Measurements from ENCODE around the gene USP48. TPM values are rescaled to one million over a fixed set of nuclear protein-coding genes. Genes with fewer than 3 reads are reported as not detected.

Gene USP48
- total RNA-seq, 1 experiment from 2014 or later = 60.9 TPM

- H3K4me1 ChIP-seq = peaks cover 11% of the 10 kb centered on the region
- H3K36me3 ChIP-seq = peaks cover 65% of the 10 kb centered on the region
- no peak overlapping the region for H3K4me3 ChIP-seq
- DNase-seq = no peak
- H3K27me3 ChIP-seq = no peaks in the 10 kb centered on the region
- H3K27ac ChIP-seq = no peak overlapping the region
- H3K9me3 ChIP-seq (replicated peaks) = 0 out of 2 replicates have a peak, but pooled peaks cover 2% of the 10 kb centered on the region
Measured at GRCh38 chr1:21821385-21822019, 38.6 kb upstream of the USP48 start.

DNA sequence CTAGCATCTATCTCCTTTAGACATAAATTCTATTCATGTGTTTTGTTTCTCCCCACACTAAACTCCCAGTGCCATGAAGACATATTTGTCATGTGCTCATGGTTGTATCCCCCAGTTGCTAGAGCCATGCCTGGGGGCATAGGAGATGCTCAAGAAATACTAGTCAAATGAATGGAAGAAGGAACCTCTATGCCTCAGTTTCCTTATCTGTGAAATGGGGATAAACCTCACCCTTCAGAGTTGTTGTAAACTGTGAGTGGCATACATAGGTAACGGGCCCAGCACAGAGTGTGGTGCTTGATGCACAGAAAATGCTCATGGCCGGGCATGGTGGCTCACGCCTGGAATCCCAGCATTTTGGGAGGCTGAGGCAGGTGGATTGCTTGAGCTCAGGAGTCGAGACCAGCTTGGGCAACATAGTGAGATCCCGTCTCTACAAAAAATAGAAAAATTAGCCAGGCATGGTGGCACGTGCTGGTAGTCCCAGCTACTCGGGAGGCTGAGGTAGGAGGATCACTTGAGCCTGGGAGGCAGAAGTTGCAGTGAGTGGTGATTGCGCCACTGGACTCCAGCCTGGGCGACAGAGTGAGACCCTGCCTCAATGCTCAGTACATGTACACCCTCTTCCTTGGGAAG, 37.8 kb upstream of the USP48 start:
- Histone ChIP-seq H3K27me3 (no peaks in the 10 kb centered on the region), H3K9me3 (replicated peaks) (0 out of 2 replicates have a peak, but pooled peaks cover 2% of the 10 kb centered on the region), H3K27ac (no peak overlapping the region), H3K4me1 (peaks cover 18% of the 10 kb centered on the region), H3K4me3 (no peak overlapping the region), H3K36me3 (peaks cover 58% of the 10 kb centered on the region)
- DNase-seq = no peak

- H3K27ac ChIP-seq = no peak overlapping the region
- no peaks in the 10 kb centered on the region for H3K27me3 ChIP-seq
- 0 out of 2 replicates have a peak, but pooled peaks cover 2% of the 10 kb centered on the region for H3K9me3 ChIP-seq (replicated peaks)
- peaks cover 39% of the 10 kb centered on the region for H3K36me3 ChIP-seq
- peaks cover 20% of the 10 kb centered on the region for H3K4me1 ChIP-seq
- peak; percentile 46 to 69 for DNase-seq
- no peak overlapping the region for H3K4me3 ChIP-seq
Measured at GRCh38 chr1:21818656-21819055, 35.7 kb upstream of the USP48 start.

DNA sequence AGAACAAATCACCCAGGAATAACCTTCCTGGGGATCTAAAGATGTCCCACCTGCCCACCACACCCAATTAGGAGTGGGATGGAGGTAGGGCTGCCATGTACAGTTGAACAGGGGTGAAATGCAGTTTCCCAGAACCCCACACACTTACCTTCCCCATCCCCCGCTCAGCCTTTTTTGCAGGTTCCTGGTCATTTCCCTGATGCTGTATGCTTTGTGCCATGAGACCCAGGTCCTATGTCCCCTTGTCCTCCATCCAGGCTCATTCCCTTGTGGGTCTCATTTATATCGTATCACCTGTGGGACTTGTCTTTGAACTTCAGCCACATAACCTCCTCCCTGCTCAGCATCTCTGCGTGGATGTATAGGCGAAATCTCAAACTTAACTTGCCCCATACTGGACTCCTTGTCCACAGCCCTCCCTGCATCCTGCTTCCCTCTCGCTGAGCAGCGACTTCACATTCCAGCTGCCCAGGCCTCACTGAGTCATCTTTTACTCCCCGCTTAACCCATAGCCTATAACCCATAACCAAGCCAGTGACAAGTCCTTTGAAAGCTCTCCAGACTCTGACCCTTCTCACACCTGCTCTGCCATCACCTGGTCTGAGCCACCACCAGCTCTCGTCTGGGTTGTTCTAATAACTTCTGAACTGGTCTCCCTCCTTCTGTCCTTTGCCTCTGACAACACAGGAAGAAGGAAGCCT, 33.8 kb upstream of the USP48 start:
- peak; percentile 51 to 60 for DNase-seq
- Histone ChIP-seq H3K4me1 (peaks cover 20% of the 10 kb centered on the region), H3K27me3 (no peaks in the 10 kb centered on the region), H3K4me3 (no peak overlapping the region), H3K36me3 (peaks cover 22% of the 10 kb centered on the region), H3K9me3 (replicated peaks) (0 out of 2 replicates have a peak, but pooled peaks cover 2% of the 10 kb centered on the region), H3K27ac (peak overlapping the region; percentile 8)

DNA sequence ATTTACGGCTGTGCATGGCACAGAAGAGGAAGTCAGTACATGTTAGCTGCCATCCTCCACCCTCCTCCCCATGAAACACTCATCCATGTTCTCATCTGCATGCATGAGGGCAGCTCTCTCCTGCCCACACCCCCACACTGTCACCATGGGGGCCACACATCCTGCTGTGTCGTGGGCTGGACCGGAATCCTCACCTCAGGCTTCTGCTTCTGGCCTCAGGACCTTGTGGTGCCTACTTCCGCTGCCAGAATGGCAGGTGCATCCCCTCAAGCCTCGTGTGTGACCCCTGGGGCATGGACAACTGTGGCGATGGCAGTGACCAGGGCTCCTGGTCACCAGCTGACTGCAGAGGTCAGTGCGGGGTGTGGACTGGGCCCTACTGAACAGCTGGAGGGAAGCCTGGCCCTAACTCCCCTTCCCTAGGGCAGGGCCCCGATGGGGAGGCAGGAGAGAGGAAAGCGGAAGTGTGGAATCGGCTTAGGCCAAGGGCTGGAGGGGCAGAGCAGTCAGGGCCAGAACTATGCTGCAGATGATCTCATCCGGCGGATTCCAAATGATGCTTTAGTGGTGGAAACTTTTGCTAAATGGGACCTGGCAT, 32.9 kb upstream of the USP48 start:
- Histone ChIP-seq H3K4me3 (no peak overlapping the region), H3K36me3 (peaks cover 12% of the 10 kb centered on the region), H3K9me3 (replicated peaks) (no peaks in the 10 kb centered on the region), H3K4me1 (peaks cover 20% of the 10 kb centered on the region), H3K27me3 (no peaks in the 10 kb centered on the region), H3K27ac (peak overlapping the region; percentile 8)
- peak; percentile 56 to 57 for DNase-seq

- Histone ChIP-seq H3K27ac (no peak overlapping the region), H3K27me3 (no peaks in the 10 kb centered on the region), H3K4me3 (no peak overlapping the region), H3K36me3 (peaks cover 8% of the 10 kb centered on the region), H3K9me3 (replicated peaks) (no peaks in the 10 kb centered on the region), H3K4me1 (peaks cover 20% of the 10 kb centered on the region)
- DNase-seq = no peak
Measured at GRCh38 chr1:21814981-21815582, 32.1 kb upstream of the USP48 start.

DNA sequence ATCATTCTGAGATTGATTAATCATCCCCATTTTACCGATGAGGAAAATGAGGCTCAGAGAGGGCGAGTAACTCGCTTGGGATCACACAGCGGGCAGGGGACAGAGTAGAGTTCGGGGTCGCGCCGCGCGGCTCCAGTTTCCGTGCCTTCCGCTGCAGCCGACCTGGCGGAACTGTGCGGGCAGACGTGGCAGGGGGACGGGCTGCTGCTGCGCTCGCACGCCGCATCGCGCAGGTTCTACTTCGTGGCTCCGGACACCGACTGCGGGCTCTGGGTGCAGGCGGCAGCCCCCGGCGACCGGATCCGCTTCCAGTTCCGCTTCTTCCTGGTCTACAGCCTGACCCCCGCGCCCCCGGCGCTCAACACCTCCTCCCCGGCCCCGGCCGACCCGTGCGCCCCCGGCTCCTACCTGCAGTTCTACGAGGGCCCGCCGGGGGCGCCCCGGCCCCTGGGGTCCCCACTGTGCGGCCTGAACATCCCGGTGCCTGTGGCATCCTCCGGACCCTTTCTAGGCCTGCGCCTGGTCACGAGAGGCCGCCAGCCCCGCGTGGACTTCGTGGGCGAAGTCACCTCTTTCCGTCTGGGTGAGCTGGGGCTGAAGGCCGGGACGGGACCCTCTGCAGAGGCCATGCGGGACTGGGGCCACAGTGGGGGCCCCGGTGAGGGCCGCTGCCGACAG, 31.4 kb upstream of the USP48 start:
- H3K4me3 ChIP-seq = no peak overlapping the region
- no peak for DNase-seq
- H3K27ac ChIP-seq = no peak overlapping the region
- peaks cover 8% of the 10 kb centered on the region for H3K36me3 ChIP-seq
- H3K4me1 ChIP-seq = peaks cover 20% of the 10 kb centered on the region
- no peaks in the 10 kb centered on the region for H3K9me3 ChIP-seq (replicated peaks)
- no peaks in the 10 kb centered on the region for H3K27me3 ChIP-seq

GRCh38 chr1:21813542-21813941, 30.6 kb upstream of the USP48 start:
- H3K4me1 ChIP-seq = peaks cover 20% of the 10 kb centered on the region
- H3K27me3 ChIP-seq = no peaks in the 10 kb centered on the region
- no peak overlapping the region for H3K27ac ChIP-seq
- no peak overlapping the region for H3K4me3 ChIP-seq
- H3K36me3 ChIP-seq = peaks cover 4% of the 10 kb centered on the region
- no peaks in the 10 kb centered on the region for H3K9me3 ChIP-seq (replicated peaks)
- no peak for DNase-seq

- Histone ChIP-seq H3K9me3 (replicated peaks) (no peaks in the 10 kb centered on the region), H3K4me3 (no peak within 1 kb of the TSS), H3K36me3 (no peaks in the 10 kb centered on the region), H3K27me3 (no peaks in the 10 kb centered on the region), H3K27ac (no peak within 1 kb of the TSS), H3K4me1 (peaks cover 11% of the 10 kb centered on the region)
- DNase-seq = no peak
Measured at GRCh38 chr1:21811875-21812305, 28.9 kb upstream of the USP48 start, which contains the start of gene LDLRAD2. Gene LDLRAD2 (plus strand): TSS chr1:21812265. CDS start chr1:21812452, 187 bp downstream.

DNA sequence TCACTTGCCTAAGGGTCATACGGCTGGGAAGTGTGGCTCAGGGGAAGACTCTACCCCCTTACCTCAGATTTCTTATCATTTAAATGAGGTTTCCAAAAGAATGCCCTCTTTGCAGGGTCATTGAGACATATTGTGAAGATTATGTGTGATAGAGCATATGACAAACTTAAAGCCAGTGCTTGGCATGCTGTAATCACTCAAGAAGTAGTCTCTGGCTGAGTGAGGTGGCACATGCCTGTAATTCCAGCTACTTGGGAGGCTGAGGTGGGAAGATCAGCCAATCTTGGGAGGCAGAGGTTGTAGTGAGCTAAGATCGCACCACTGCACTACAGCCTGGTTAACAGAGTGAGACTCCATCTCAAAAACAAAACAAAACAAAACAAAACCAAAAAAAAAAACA, 21.6 kb upstream of the USP48 start:
- Histone ChIP-seq H3K36me3 (no peaks in the 10 kb centered on the region), H3K9me3 (replicated peaks) (no peaks in the 10 kb centered on the region), H3K4me3 (no peak overlapping the region), H3K27ac (no peak overlapping the region), H3K27me3 (0 out of 2 replicates have a peak, but pooled peaks cover 3% of the 10 kb centered on the region), H3K4me1 (no peaks in the 10 kb centered on the region)
- no peak for DNase-seq

- no peaks in the 10 kb centered on the region for H3K4me1 ChIP-seq
- no peak overlapping the region for H3K4me3 ChIP-seq
- H3K9me3 ChIP-seq (replicated peaks) = no peaks in the 10 kb centered on the region
- H3K27me3 ChIP-seq = no peaks in the 10 kb centered on the region
- DNase-seq = no peak
- no peaks in the 10 kb centered on the region for H3K36me3 ChIP-seq
- no peak overlapping the region for H3K27ac ChIP-seq
Measured at GRCh38 chr1:21801100-21801499, 18.2 kb upstream of the USP48 start.

DNA sequence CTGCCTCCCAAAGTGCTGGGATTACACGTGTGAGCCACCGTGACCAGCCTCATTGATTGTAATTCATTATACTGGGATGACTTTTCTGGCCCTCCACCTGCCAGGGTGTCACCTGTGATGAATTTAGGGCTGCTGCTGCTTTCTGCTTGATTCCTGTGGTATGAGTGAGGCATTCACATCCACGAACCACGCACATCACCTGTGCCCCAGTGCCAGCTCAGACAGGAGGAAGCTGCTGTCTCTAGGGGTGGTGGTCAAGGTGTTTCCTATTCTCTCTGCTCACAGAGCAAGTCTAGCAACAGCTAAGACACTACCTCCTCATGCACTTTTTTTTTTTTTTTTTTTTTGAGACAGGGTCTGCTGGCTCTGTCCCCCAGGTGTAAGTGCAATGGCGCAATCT, 16.8 kb upstream of the USP48 start:
- Histone ChIP-seq H3K36me3 (no peaks in the 10 kb centered on the region), H3K4me1 (no peaks in the 10 kb centered on the region), H3K4me3 (no peak overlapping the region), H3K27ac (no peak overlapping the region), H3K9me3 (replicated peaks) (peaks cover 4% of the 10 kb centered on the region), H3K27me3 (no peaks in the 10 kb centered on the region)
- DNase-seq = no peak

GRCh38 chr1:21795075-21795474, 12.1 kb upstream of the USP48 start:
- Histone ChIP-seq H3K9me3 (replicated peaks) (peaks cover 7% of the 10 kb centered on the region), H3K4me1 (0 out of 2 replicates have a peak, but pooled peaks cover 5% of the 10 kb centered on the region), H3K27me3 (no peaks in the 10 kb centered on the region), H3K4me3 (no peak overlapping the region), H3K36me3 (no peaks in the 10 kb centered on the region), H3K27ac (no peak overlapping the region)
- DNase-seq = no peak

GRCh38 chr1:21794656-21795055, 11.7 kb upstream of the USP48 start:
- no peak overlapping the region for H3K4me3 ChIP-seq
- no peak for DNase-seq
- 0 out of 2 replicates have a peak, but pooled peaks cover 5% of the 10 kb centered on the region for H3K4me1 ChIP-seq
- no peaks in the 10 kb centered on the region for H3K27me3 ChIP-seq
- no peak overlapping the region for H3K27ac ChIP-seq
- H3K9me3 ChIP-seq (replicated peaks) = peaks cover 7% of the 10 kb centered on the region
- H3K36me3 ChIP-seq = no peaks in the 10 kb centered on the region

Measured in SJCRH30 (cell line).